Esophagus (tissue), 2 donors: Measurements from ENCODE around the gene CLIP4. TPM values are rescaled to one million over a fixed set of nuclear protein-coding genes. Genes with fewer than 3 reads are reported as not detected.

Source experiments
- H3K27ac ChIP-seq, 2 donors: one replicate each; pipeline ENCODE4 v1.5.1; 2013; ENCODE audit warnings: low read depth in 2 of 2, mild to moderate bottlenecking in 2 of 2, inconsistent platforms in 1 of 2, low read length in 1 of 2, moderate library complexity in 1 of 2
- H3K27me3 ChIP-seq, 2 donors: one replicate each; pipeline ENCODE4 v1.6.1; 2013; ENCODE audit warnings: low read length in 2 of 2, control low read depth in 1 of 2, mild to moderate bottlenecking in 1 of 2; ENCODE audit not compliant: insufficient read depth in 2 of 2, control insufficient read depth in 1 of 2
- H3K36me3 ChIP-seq, 2 donors: one replicate each; pipeline ENCODE4 v1.6.1; 2013; ENCODE audit warnings: low read length in 1 of 2; ENCODE audit not compliant: control insufficient read depth in 2 of 2, insufficient read depth in 2 of 2
- H3K4me1 ChIP-seq, 2 donors: one replicate each; pipeline ENCODE4 v1.6.1; 2013; ENCODE audit warnings: low read length in 1 of 2; ENCODE audit not compliant: control insufficient read depth in 2 of 2, insufficient read depth in 2 of 2
- H3K4me3 ChIP-seq, 2 donors: one replicate each; pipeline ENCODE4 v1.5.1; 2013; ENCODE audit warnings: low read length in 2 of 2, mild to moderate bottlenecking in 2 of 2, low read depth in 1 of 2, moderate library complexity in 1 of 2
- H3K9me3 ChIP-seq, 2 donors: one replicate each; pipeline ENCODE4 v1.6.1; 2013; ENCODE audit warnings: mild to moderate bottlenecking in 2 of 2, low read depth in 1 of 2, low read length in 1 of 2, moderate library complexity in 1 of 2; ENCODE audit not compliant: control insufficient read depth in 2 of 2, insufficient read depth in 1 of 2
- WGBS, 2 donors: extraction: QIAGEN DNeasy Blood & Tissue Kit; methylation state at CpG; one replicate each; pipeline ENCODE4 v1.1.7; 2013; 5-methylcytosine and 5-hydroxymethylcytosine counted together
- polyA plus RNA-seq, 2 donors: library from polyadenylated mRNA; stranded (reverse); fragments of 200-250 nt; gene quantifications; one replicate each; pipeline ENCODE4 v1.2.3, GENCODE V29; 2013
- donor health status: healthy with polysubstance abuse.
- donor health status: Bipolar disorder and iron deficiency.

The CLIP4 gene
- polyA plus RNA-seq, 2 donors: 12.4 to 16.8 TPM

DNA sequence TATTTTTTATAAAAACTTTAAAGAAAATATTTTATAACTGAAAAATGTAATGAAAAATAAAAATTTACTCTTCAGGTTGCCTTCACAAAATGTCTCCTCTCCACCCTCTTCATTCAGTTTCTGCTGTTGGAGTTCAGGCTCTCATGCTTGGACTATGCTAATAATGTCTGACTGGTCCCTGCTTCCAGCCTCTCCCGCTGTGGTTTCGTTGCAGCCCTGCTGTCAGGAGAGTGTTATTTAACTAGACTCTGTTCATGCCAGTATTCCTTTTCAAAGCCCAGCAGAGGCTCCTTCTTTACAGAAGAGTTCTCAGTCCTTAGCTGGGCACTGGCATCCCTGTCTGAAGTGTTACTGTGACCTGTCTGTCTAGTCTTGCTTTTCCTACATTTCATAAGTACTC is 40.4 kb downstream of the CLIP4 start:
- Histone ChIP-seq H3K27me3 (no peaks in the 10 kb centered on the region), H3K27ac (no peak overlapping the region), H3K4me1 (no peaks in the 10 kb centered on the region), H3K36me3 (peaks cover 0 to 4% of the 10 kb centered on the region in 2 donors), H3K9me3 (no peaks in the 10 kb centered on the region), H3K4me3 (no peak overlapping the region)
- 53 to 85% methylated on average over 2 of the region's 2 CpGs for WGBS, 2 donors

- H3K27ac ChIP-seq: no peak overlapping the region
- peaks cover 0 to 4% of the 10 kb centered on the region in 2 donors for H3K36me3 ChIP-seq
- H3K27me3 ChIP-seq: no peaks in the 10 kb centered on the region
- no peaks in the 10 kb centered on the region for H3K4me1 ChIP-seq
- WGBS, 2 donors: 68 to 69% methylated on average over 4 of the region's 4 CpGs
- no peak overlapping the region for H3K4me3 ChIP-seq
- H3K9me3 ChIP-seq: no peaks in the 10 kb centered on the region
These were observed 41.9 kb downstream of the CLIP4 start for GRCh38 chr2:29157131-29157530.

DNA sequence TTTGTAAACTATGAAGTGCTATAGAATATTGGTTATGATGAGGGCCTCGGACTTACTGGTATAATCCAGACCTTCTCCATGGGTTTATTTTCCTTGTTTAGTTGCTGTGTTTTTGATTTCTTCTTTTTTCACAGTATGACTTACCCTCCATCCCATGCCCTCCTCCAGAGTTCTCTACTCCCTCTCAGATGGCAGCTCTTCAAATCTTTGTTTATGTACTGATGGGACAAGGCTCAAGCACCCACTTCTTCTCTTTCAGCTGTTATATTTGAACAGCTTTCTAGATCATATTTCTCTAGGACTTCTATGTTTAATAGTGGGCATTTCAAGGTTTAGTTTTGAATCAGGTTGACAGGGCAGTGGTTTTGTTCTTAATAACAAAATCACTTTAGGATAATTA is 43.9 kb downstream of the CLIP4 start:
- Histone ChIP-seq H3K36me3 (peaks cover 0 to 4% of the 10 kb centered on the region in 2 donors), H3K4me3 (no peak overlapping the region), H3K9me3 (no peaks in the 10 kb centered on the region), H3K27me3 (no peaks in the 10 kb centered on the region), H3K4me1 (no peaks in the 10 kb centered on the region), H3K27ac (no peak overlapping the region)
- 54 to 90% methylated on average over 1 of the region's 1 CpG for WGBS, 2 donors

DNA sequence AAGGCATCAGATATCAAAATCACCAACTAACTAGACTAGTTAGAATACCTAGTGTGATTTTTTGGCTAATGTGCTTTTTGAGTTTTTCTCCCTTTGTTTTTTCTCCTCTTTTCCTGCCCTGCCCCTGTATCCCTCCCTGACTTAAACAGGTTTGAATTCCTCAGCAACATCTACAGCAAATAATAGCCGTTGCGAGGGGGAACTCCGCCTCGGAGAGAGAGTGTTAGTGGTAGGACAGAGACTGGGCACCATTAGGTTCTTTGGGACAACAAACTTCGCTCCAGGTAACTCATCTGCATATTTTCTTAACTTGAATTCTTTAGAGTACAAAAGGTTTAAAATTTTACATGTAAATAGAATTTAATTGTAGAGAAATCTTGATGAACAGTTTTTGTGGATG is 45.0 kb downstream of the CLIP4 start:
- H3K4me1 ChIP-seq: no peaks in the 10 kb centered on the region
- peaks cover 0 to 2% of the 10 kb centered on the region in 2 donors for H3K36me3 ChIP-seq
- 78 to 94% methylated on average over 5 of the region's 5 CpGs for WGBS, 2 donors
- no peak overlapping the region for H3K4me3 ChIP-seq
- no peaks in the 10 kb centered on the region for H3K9me3 ChIP-seq
- H3K27me3 ChIP-seq: no peaks in the 10 kb centered on the region
- no peak overlapping the region for H3K27ac ChIP-seq

GRCh38 chr2:29162204-29162928 is 47.2 kb downstream of the CLIP4 start:
- Histone ChIP-seq H3K4me1 (no peaks in the 10 kb centered on the region), H3K9me3 (no peaks in the 10 kb centered on the region), H3K4me3 (no peak overlapping the region), H3K27ac (no peak overlapping the region), H3K27me3 (no peaks in the 10 kb centered on the region), H3K36me3 (peaks cover 0 to 2% of the 10 kb centered on the region in 2 donors)
- WGBS, 2 donors: 85 to 92% methylated on average over 1 of the region's 1 CpG

- 84 to 91% methylated on average over 5 of the region's 5 CpGs for WGBS, 2 donors
- no peaks in the 10 kb centered on the region for H3K9me3 ChIP-seq
- H3K36me3 ChIP-seq: peaks cover 0 to 4% of the 10 kb centered on the region in 2 donors
- no peak overlapping the region for H3K4me3 ChIP-seq
- no peaks in the 10 kb centered on the region for H3K27me3 ChIP-seq
- no peak overlapping the region for H3K27ac ChIP-seq
- H3K4me1 ChIP-seq: no peaks in the 10 kb centered on the region
These were observed 49.1 kb downstream of the CLIP4 start for GRCh38 chr2:29164091-29164846.

DNA sequence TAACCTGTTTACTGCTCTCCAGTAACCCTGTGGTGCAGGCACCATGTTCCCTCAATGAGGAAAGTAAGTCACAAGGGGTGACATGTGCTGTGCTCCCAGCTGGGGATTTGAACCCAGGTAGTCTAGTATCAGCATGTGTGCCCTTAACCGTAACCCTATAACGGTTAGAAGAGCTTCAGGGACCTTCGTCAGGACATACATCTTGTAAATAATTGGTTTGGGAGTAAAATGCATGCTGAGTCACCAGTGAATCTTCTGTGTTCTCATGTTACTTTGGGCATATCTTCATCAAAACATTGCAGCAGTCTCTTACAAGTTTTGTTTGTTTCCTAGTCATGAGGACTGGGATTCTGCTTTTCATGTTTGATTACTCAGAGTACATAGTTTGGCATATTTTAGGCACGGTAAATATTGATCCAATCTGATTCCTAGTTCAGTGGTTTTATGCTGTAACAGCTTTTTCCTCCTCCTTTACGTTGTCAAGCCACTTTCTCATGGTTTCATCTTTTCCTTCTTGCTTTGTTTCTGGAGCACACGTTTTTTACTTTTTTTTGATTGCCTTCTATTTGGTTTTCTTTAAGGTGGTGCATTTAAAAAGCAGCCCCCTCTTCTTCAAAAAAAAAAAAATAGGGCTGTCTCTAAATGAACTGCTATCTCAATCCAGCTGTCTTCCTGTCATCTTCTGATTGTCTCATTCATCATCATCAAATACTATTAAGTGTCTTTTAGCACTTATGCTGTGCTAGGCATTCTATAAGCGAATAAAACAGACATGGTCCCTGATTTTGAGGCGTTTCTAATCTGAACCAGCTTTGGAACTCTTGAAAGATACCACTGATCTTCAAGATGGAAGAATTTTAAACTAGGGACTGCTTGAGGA is 50.4 kb downstream of the CLIP4 start:
- no peak overlapping the region for H3K27ac ChIP-seq
- no peaks in the 10 kb centered on the region for H3K4me1 ChIP-seq
- no peak overlapping the region for H3K4me3 ChIP-seq
- H3K9me3 ChIP-seq: no peaks in the 10 kb centered on the region
- 45 to 57% methylated on average over 8 of the region's 8 CpGs for WGBS, 2 donors
- H3K27me3 ChIP-seq: no peaks in the 10 kb centered on the region
- peaks cover 0 to 2% of the 10 kb centered on the region in 2 donors for H3K36me3 ChIP-seq

GRCh38 chr2:29166242-29167039 is 51.2 kb downstream of the CLIP4 start:
- Histone ChIP-seq H3K36me3 (peaks cover 0 to 2% of the 10 kb centered on the region in 2 donors), H3K9me3 (no peaks in the 10 kb centered on the region), H3K27ac (no peak overlapping the region), H3K4me3 (no peak overlapping the region), H3K4me1 (no peaks in the 10 kb centered on the region), H3K27me3 (no peaks in the 10 kb centered on the region)
- WGBS, 2 donors: 46 to 69% methylated on average over 1 of the region's 1 CpG

DNA sequence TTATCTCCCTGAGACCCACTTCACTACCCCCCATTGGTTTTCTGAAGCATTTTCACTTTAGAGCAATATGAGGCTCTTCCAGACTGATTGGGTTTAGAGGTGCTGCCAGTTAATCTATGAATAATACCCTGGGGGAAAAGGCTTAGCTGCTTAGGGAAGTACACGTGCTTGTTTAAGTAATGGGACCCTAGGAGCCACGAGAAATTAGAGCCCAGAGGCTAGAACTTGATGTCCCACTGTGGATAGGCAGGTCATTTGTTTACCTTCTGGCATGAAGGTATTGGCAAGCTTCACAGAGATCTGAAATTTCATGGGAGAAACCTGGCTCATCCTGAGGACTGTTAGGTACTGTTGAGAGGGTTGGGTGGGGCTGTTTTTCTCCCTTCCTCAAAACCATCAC is 59.7 kb downstream of the CLIP4 start:
- no peaks in the 10 kb centered on the region for H3K4me1 ChIP-seq
- 35 to 42% methylated on average over 2 of the region's 2 CpGs for WGBS, 2 donors
- no peak overlapping the region for H3K4me3 ChIP-seq
- no peak overlapping the region for H3K27ac ChIP-seq
- no peaks in the 10 kb centered on the region for H3K9me3 ChIP-seq
- no peaks in the 10 kb centered on the region for H3K27me3 ChIP-seq
- H3K36me3 ChIP-seq: peaks cover 0 to 3% of the 10 kb centered on the region in 2 donors
